SK-N-SH (cell line): ENCODE results near the gene ATG4B.

Experiments used
- ELF1 ChIP-seq: IDR thresholded peaks from 2 replicates; pipeline ENCODE4 v1.4.0; 2012
- EZH2phosphoT487 ChIP-seq: fragments of 200-600 bp; sonication (generic); IDR thresholded peaks from 2 replicates; pipeline ENCODE4 v1.6.1; 2017; ENCODE audit warnings: low read depth, mixed run types, mild to moderate bottlenecking, antibody characterized with exemption, moderate library complexity, borderline replicate concordance
- GABPA ChIP-seq: IDR thresholded peaks from 2 replicates; pipeline ENCODE4 v1.4.0; 2012; ENCODE audit warnings: low read depth, mild to moderate bottlenecking
- JUND ChIP-seq: IDR thresholded peaks from 2 replicates; pipeline ENCODE4 v1.4.0; 2012
- MXI1 ChIP-seq: IDR thresholded peaks from 2 replicates; pipeline ENCODE4 v1.6.1; 2012; ENCODE audit warnings: mild to moderate bottlenecking, low read depth, low read length, improper control_type of control experiment
- POLR2AphosphoS5 ChIP-seq: IDR thresholded peaks from 2 replicates; pipeline ENCODE4 v1.6.1; 2012; ENCODE audit warnings: low read depth, low read length
- REST ChIP-seq: IDR thresholded peaks from 2 replicates; pipeline ENCODE4 v1.6.1; 2012; ENCODE audit warnings: mild to moderate bottlenecking, low read depth, low read length, moderate library complexity
- RFX5 ChIP-seq: IDR thresholded peaks from 2 replicates; pipeline ENCODE4 v1.6.1; 2012; ENCODE audit warnings: mild to moderate bottlenecking, improper control_type of control experiment, low read length
- YY1 ChIP-seq: IDR thresholded peaks from 2 replicates; pipeline ENCODE4 v1.4.0; 2012; ENCODE audit warnings: low read depth, mild to moderate bottlenecking
- TF ChIP-seq, protein P1 (sequence below): fragments of 200-600 bp; sonication (generic); IDR thresholded peaks from 2 replicates; pipeline ENCODE4 v1.6.1; 2017; ENCODE audit warnings: antibody characterized with exemption, mild to moderate bottlenecking, moderate library complexity
- TF ChIP-seq, protein P2 (sequence below): fragments of 150-350 bp; IDR thresholded peaks from 2 replicates; pipeline ENCODE4 v1.6.1; 2016; ENCODE audit warnings: mild to moderate bottlenecking, low read depth, low read length

- TF ChIP-seq, protein P1, sequence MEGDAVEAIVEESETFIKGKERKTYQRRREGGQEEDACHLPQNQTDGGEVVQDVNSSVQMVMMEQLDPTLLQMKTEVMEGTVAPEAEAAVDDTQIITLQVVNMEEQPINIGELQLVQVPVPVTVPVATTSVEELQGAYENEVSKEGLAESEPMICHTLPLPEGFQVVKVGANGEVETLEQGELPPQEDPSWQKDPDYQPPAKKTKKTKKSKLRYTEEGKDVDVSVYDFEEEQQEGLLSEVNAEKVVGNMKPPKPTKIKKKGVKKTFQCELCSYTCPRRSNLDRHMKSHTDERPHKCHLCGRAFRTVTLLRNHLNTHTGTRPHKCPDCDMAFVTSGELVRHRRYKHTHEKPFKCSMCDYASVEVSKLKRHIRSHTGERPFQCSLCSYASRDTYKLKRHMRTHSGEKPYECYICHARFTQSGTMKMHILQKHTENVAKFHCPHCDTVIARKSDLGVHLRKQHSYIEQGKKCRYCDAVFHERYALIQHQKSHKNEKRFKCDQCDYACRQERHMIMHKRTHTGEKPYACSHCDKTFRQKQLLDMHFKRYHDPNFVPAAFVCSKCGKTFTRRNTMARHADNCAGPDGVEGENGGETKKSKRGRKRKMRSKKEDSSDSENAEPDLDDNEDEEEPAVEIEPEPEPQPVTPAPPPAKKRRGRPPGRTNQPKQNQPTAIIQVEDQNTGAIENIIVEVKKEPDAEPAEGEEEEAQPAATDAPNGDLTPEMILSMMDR, result no peak
- no peak for TF ChIP-seq REST
- no peak for TF ChIP-seq RFX5
- TF ChIP-seq EZH2phosphoT487, result no peak
- TF ChIP-seq JUND, result no peak
- TF ChIP-seq, protein P2, sequence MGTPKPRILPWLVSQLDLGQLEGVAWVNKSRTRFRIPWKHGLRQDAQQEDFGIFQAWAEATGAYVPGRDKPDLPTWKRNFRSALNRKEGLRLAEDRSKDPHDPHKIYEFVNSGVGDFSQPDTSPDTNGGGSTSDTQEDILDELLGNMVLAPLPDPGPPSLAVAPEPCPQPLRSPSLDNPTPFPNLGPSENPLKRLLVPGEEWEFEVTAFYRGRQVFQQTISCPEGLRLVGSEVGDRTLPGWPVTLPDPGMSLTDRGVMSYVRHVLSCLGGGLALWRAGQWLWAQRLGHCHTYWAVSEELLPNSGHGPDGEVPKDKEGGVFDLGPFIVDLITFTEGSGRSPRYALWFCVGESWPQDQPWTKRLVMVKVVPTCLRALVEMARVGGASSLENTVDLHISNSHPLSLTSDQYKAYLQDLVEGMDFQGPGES, result no peak
- TF ChIP-seq YY1, result no peak
- no peak for TF ChIP-seq MXI1
- no peak for TF ChIP-seq ELF1
- TF ChIP-seq POLR2AphosphoS5, result no peak
- no peak for TF ChIP-seq GABPA
Measured at GRCh38 chr2:241652142-241652541, 14.6 kb downstream of the ATG4B start.
